ENCODE measurements around the gene CDH24. TPM values are rescaled to one million over a fixed set of nuclear protein-coding genes. Genes with fewer than 3 reads are reported as not detected.

The CDH24 gene
- total and polyA plus RNA-seq, 2 of the 13 experiments (the other 11 are each of a cell fraction or from before 2014, with no cell fraction given): 0.69 to 0.99 TPM

GRCh38 chr14:23009939-23010726 lies 47.2 kb downstream of the CDH24 start, which contains the start of gene C14orf93 (continued):
- TF ChIP-seq ZNF205 (CRISPR knock-in tag; IDR thresholded peaks at IDR 0.05) (0 out of 2 replicates have a peak, but pooled peaks have one; percentile 61), PHB2 (IDR thresholded peaks at IDR 0.05; ENCODE audit: partially characterized antibody) (no peak), HNRNPH1 (optimal IDR thresholded peaks at IDR 0.05; ENCODE audit: low read depth, low read length) (peak; percentile 66), ZFP62 (CRISPR knock-in tag; IDR thresholded peaks at IDR 0.05) (no peak), ZNF678 (CRISPR knock-in tag; IDR thresholded peaks at IDR 0.05) (peak; percentile 51; the same call in 1 of the 2 replicates), ZNF83 (CRISPR knock-in tag; IDR thresholded peaks at IDR 0.05; ENCODE audit: borderline replicate concordance) (no peak), ZNF761 (CRISPR knock-in tag; conservative IDR thresholded peaks at IDR 0.05) (peak; percentile 85; the same call in 1 of the 2 replicates), ZFP90 (CRISPR knock-in tag; IDR thresholded peaks at IDR 0.05; ENCODE audit: borderline replicate concordance) (no peak; the same call in 1 of the 2 replicates), PTBP1 (IDR thresholded peaks at IDR 0.05; ENCODE audit: low read depth, low read length, poor library complexity, severe bottlenecking) (no peak), ZNF782 (CRISPR knock-in tag; IDR thresholded peaks at IDR 0.05; ENCODE audit: borderline replicate concordance) (peak; percentile 59; the same call in 1 of the 2 replicates), NFYC (CRISPR knock-in tag; IDR thresholded peaks at IDR 0.05) (peak; percentile 53), PAF1 (CRISPR knock-in tag; IDR thresholded peaks at IDR 0.05) (no peak), NFRKB (IDR thresholded peaks at IDR 0.05) (no peak), NONO (IDR thresholded peaks at IDR 0.05) (no peak), NONO (CRISPR knock-in tag; conservative IDR thresholded peaks at IDR 0.05) (no peak), TRIM22 (IDR thresholded peaks at IDR 0.05) (no peak), ZNF501 (CRISPR knock-in tag; IDR thresholded peaks at IDR 0.05) (peak; percentile 33; the same call in 1 of the 2 replicates), THAP8 (CRISPR knock-in tag; IDR thresholded peaks at IDR 0.05; ENCODE audit: borderline replicate concordance) (no peak), THAP9 (CRISPR knock-in tag; IDR thresholded peaks at IDR 0.05; ENCODE audit: borderline replicate concordance) (no peak), ZNF383 (CRISPR knock-in tag; IDR thresholded peaks at IDR 0.05; ENCODE audit: borderline replicate concordance) (0 out of 2 replicates have a peak, but pooled peaks have one; percentile 12), MEIS1 (CRISPR knock-in tag; IDR thresholded peaks at IDR 0.05; ENCODE audit: borderline replicate concordance) (no peak), MAX (IDR thresholded peaks at IDR 0.05) (peak; percentile 93), TAF1 (CRISPR knock-in tag; IDR thresholded peaks at IDR 0.05) (peak; percentile 66)
